Neural cell (in vitro differentiated cells): ENCODE data around the gene FRZB. TPM values are rescaled to one million over a fixed set of nuclear protein-coding genes. Genes with fewer than 3 reads are reported as not detected.

Experiments
- H2AFZ ChIP-seq: fragments of 200-600, 300-800 bp; sonication (generic), shearing (Covaris generic); 2 replicates; pipeline ENCODE4 v1.6.0; 2014; ENCODE audit warnings: low read depth, mild to moderate bottlenecking, antibody characterized with exemption, low read length, moderate library complexity
- H3F3A ChIP-seq: fragments of 200-600 bp; shearing (Covaris generic); 2 replicates; pipeline ENCODE4 v1.6.1; 2016; ENCODE audit warnings: mild to moderate bottlenecking, moderate library complexity, mixed read lengths, antibody characterized with exemption, low read length; ENCODE audit not compliant: insufficient read depth, poor library complexity, severe bottlenecking
- H3K27ac ChIP-seq: fragments of 200-600, 300-800 bp; sonication (generic), shearing (Covaris generic); 2 replicates; pipeline ENCODE4 v1.5.1; 2014; ENCODE audit warnings: mild to moderate bottlenecking, low read length, moderate library complexity
- H3K27me3 ChIP-seq: fragments of 300-800, 200-600 bp; sonication (generic), shearing (Covaris generic); 2 replicates; pipeline ENCODE4 v1.6.0; 2014; ENCODE audit warnings: mild to moderate bottlenecking, low read depth, low read length, moderate library complexity; ENCODE audit not compliant: insufficient read depth
- H3K36me3 ChIP-seq: fragments of 300-800, 200-600 bp; sonication (generic), shearing (Covaris generic); 2 replicates; pipeline ENCODE4 v1.5.1; 2014; ENCODE audit warnings: mild to moderate bottlenecking, antibody characterized with exemption, low read length, moderate library complexity; ENCODE audit not compliant: insufficient read depth
- H3K4me2 ChIP-seq: fragments of 300-800, 200-600 bp; sonication (generic), shearing (Covaris generic); 2 replicates; pipeline ENCODE4 v1.6.0; 2014; ENCODE audit warnings: mild to moderate bottlenecking, low read length
- H3K4me3 ChIP-seq: fragments of 300-800, 200-600 bp; sonication (generic), shearing (Covaris generic); 2 replicates; pipeline ENCODE4 v1.5.1; 2014; ENCODE audit warnings: mild to moderate bottlenecking, low read length, moderate library complexity
- H3K79me2 ChIP-seq: fragments of 200-600 bp; shearing (Covaris generic); replicated peaks from 2 replicates; pipeline ENCODE4 v1.6.0; 2014; ENCODE audit warnings: mild to moderate bottlenecking, low read length, moderate library complexity; ENCODE audit not compliant: insufficient read depth
- H3K9ac ChIP-seq: fragments of 300-800, 200-600 bp; sonication (generic), shearing (Covaris generic); 2 replicates; pipeline ENCODE4 v1.6.1; 2016; ENCODE audit warnings: mild to moderate bottlenecking, low read length, mixed read lengths
- H3K9me2 ChIP-seq: fragments of 200-600 bp; shearing (Covaris generic); 2 replicates; pipeline ENCODE4 v1.6.1; 2016; ENCODE audit warnings: mild to moderate bottlenecking, low read length, mixed read lengths; ENCODE audit not compliant: insufficient read depth
- H3K9me3 ChIP-seq: fragments of 200-600, 300-800 bp; sonication (generic), shearing (Covaris generic); 2 replicates; pipeline ENCODE4 v1.6.1; 2016; ENCODE audit warnings: mild to moderate bottlenecking, mixed run types, low read length, moderate library complexity, mixed read lengths
- H4K20me1 ChIP-seq: fragments of 200-600 bp; shearing (Covaris generic); 2 replicates; pipeline ENCODE4 v1.6.1; 2016; ENCODE audit warnings: mild to moderate bottlenecking, mixed run types; ENCODE audit not compliant: insufficient read depth
- CTCF ChIP-seq: fragments of 450-650 bp; IDR thresholded peaks from 2 replicates; pipeline ENCODE4 v1.5.1; 2014; ENCODE audit warnings: antibody characterized with exemption, mild to moderate bottlenecking, moderate library complexity; ENCODE audit not compliant: poor library complexity, severe bottlenecking
- EP300 ChIP-seq: fragments of 450-650 bp; conservative IDR thresholded peaks from 2 replicates; pipeline ENCODE4 v1.6.1; 2014; ENCODE audit warnings: antibody characterized with exemption, mild to moderate bottlenecking, moderate library complexity; ENCODE audit not compliant: poor library complexity, severe bottlenecking
- EZH2 ChIP-seq: fragments of 200-600, 300-800 bp; shearing (Covaris generic), sonication (generic); IDR thresholded peaks from 2 replicates; pipeline ENCODE4 v1.6.1; 2014; ENCODE audit warnings: antibody characterized with exemption, low read length, borderline replicate concordance, mild to moderate bottlenecking; ENCODE audit not compliant: insufficient read depth, poor library complexity, severe bottlenecking
- MXI1 ChIP-seq: fragments of 450-650 bp; conservative IDR thresholded peaks from 2 replicates; pipeline ENCODE4 v1.6.1; 2014; ENCODE audit warnings: antibody characterized with exemption, mild to moderate bottlenecking; ENCODE audit not compliant: poor library complexity, severe bottlenecking
- POLR2AphosphoS5 ChIP-seq: IDR thresholded peaks from 2 replicates; pipeline ENCODE4 v1.6.1; 2012
- RAD21 ChIP-seq: fragments of 450-650 bp; conservative IDR thresholded peaks from 2 replicates; pipeline ENCODE4 v1.6.1; 2014; ENCODE audit warnings: antibody characterized with exemption, mild to moderate bottlenecking, moderate library complexity
- REST ChIP-seq: IDR thresholded peaks from 2 replicates; pipeline ENCODE4 v1.6.1; 2012; ENCODE audit warnings: borderline replicate concordance
- SMC3 ChIP-seq: fragments of 450-650 bp; conservative IDR thresholded peaks from 2 replicates; pipeline ENCODE4 v1.6.1; 2014; ENCODE audit warnings: antibody characterized with exemption, mild to moderate bottlenecking, moderate library complexity; ENCODE audit not compliant: poor library complexity
- TAF1 ChIP-seq: IDR thresholded peaks from 2 replicates; pipeline ENCODE4 v1.6.1; 2012; ENCODE audit warnings: low read depth
- polyA plus RNA-seq: library from polyadenylated mRNA; depleted of rRNA; stranded (reverse); fragments of >200 nt; gene quantifications from 2 replicates; pipeline ENCODE4 v1.2.3, GENCODE V29; 2014

Gene FRZB
- polyA plus RNA-seq, 1 donor from 2014 or later, result 3.5 TPM

GRCh38 chr2:182907081-182907830 is 40.8 kb upstream of the FRZB start:
- no peak overlapping the region for H3K4me3 ChIP-seq

GRCh38 chr2:182906454-182906853 is 40.0 kb upstream of the FRZB start:
- Histone ChIP-seq H3K79me2 (no peaks in the 10 kb centered on the region), H4K20me1 (no peaks in the 10 kb centered on the region), H3K9me2 (no peaks in the 10 kb centered on the region), H3K36me3 (peaks cover 5% of the 10 kb centered on the region), H3K9ac (no peak overlapping the region), H3K9me3 (no peaks in the 10 kb centered on the region), H3K27ac (no peak overlapping the region), H3F3A (no peaks in the 10 kb centered on the region), H3K27me3 (no peaks in the 10 kb centered on the region), H3K4me3 (no peak overlapping the region), H3K4me2 (no peak overlapping the region), H2AFZ (no peak overlapping the region)
- no peak for TF ChIP-seq EP300

More at GRCh38 chr2:182907081-182907830, 40.8 kb upstream of the FRZB start:
- no peaks in the 10 kb centered on the region for H4K20me1 ChIP-seq
- no peak overlapping the region for H3K9ac ChIP-seq
- H3F3A ChIP-seq, result no peaks in the 10 kb centered on the region
- no peak overlapping the region for H3K4me2 ChIP-seq
- peaks cover 5% of the 10 kb centered on the region for H3K36me3 ChIP-seq
- no peaks in the 10 kb centered on the region for H3K27me3 ChIP-seq
- H3K79me2 ChIP-seq, result no peaks in the 10 kb centered on the region
- no peak overlapping the region for H2AFZ ChIP-seq
- H3K9me2 ChIP-seq, result no peaks in the 10 kb centered on the region
- no peak overlapping the region for H3K27ac ChIP-seq
- TF ChIP-seq MXI1 (no peak), REST (no peak), EZH2 (no peak), CTCF (no peak), SMC3 (no peak), POLR2AphosphoS5 (no peak), RAD21 (no peak), EP300 (no peak), TAF1 (no peak)
- no peaks in the 10 kb centered on the region for H3K9me3 ChIP-seq
